SK-N-SH (cell line): ENCODE measurements around the gene RABGAP1L. TPM values are rescaled to one million over a fixed set of nuclear protein-coding genes. Genes with fewer than 3 reads are reported as not detected.

Source experiments
- CTCF ChIA-PET: fragments of 300-600, 350-600 bp; formaldehyde crosslinking; extraction: SDS; loops from one replicate; lab custom pipeline; 2021; lab: Yijun Ruan, JAX
- POLR2A ChIA-PET: fragments of 350-600 bp; sonication (Branson Sonifier 250); formaldehyde crosslinking; extraction: SDS; loops from one replicate; lab custom pipeline; 2020; ENCODE audit warnings: antibody characterized with exemption, inconsistent platforms; lab: Yijun Ruan, JAX
- DNase-seq: peaks from one replicate; pipeline ENCODE4 v3.0.0; 2012
- H2AFZ ChIP-seq: fragments of 200-600 bp; sonication (generic); 2 replicates; pipeline ENCODE4 v1.8.1; 2016; ENCODE audit warnings: antibody characterized with exemption, mild to moderate bottlenecking, low read depth
- H3F3A ChIP-seq: fragments of 200-600 bp; sonication (generic); replicated peaks from 2 replicates; pipeline ENCODE3; 2016; ENCODE audit warnings: antibody characterized with exemption, mild to moderate bottlenecking; ENCODE audit not compliant: insufficient read depth
- H3K27ac ChIP-seq, 2 experiments: fragments of 200-500 bp in 1 of 2; fragments of 200-600 bp in 1 of 2; sonication (Bioruptor generic) in 1 of 2; sonication (generic), shearing (Covaris generic) in 1 of 2; 2 replicates each; pipeline versions ENCODE4 v1.5.1 to v1.6.1; 2014 to 2016; ENCODE audit warnings: low read depth in 2 of 2, inconsistent platforms in 1 of 2, low read length in 1 of 2, mild to moderate bottlenecking in 1 of 2, mixed read lengths in 1 of 2
- H3K27me3 ChIP-seq: fragments of 200-600 bp; sonication (generic), shearing (Covaris generic); 2 replicates; pipeline ENCODE4 v1.6.1; 2016; ENCODE audit warnings: mixed run types; ENCODE audit not compliant: insufficient read depth
- H3K36me3 ChIP-seq, 2 experiments: fragments of 200-500 bp in 1 of 2; fragments of 200-600 bp in 1 of 2; sonication (Bioruptor generic) in 1 of 2; sonication (generic) in 1 of 2; replicated peaks in 1 of 2; 2 replicates each; pipeline versions ENCODE3 to v1.5.1; 2014 to 2016; ENCODE audit warnings: low read length in 1 of 2, mild to moderate bottlenecking in 1 of 2; ENCODE audit not compliant: insufficient read depth in 2 of 2, control insufficient read depth in 1 of 2
- H3K4me1 ChIP-seq, 2 experiments: fragments of 200-500 bp in 1 of 2; fragments of 200-600 bp in 1 of 2; sonication (Bioruptor generic) in 1 of 2; sonication (generic), shearing (Covaris generic) in 1 of 2; 2 replicates each; pipeline versions ENCODE4 v1.5.1 to v1.6.1; 2014 to 2016; ENCODE audit warnings: low read depth in 1 of 2, low read length in 1 of 2, mixed run types in 1 of 2; ENCODE audit not compliant: insufficient read depth in 2 of 2, control insufficient read depth in 1 of 2
- H3K4me2 ChIP-seq: fragments of 200-600 bp; sonication (generic), shearing (Covaris generic); 2 replicates; pipeline ENCODE4 v1.6.1; 2017; ENCODE audit warnings: mixed run types
- H3K4me3 ChIP-seq, 2 experiments: fragments of 200-500 bp in 1 of 2; fragments of 200-600 bp in 1 of 2; sonication (Bioruptor generic) in 1 of 2; sonication (generic), shearing (Covaris generic) in 1 of 2; 2 replicates each; pipeline versions ENCODE4 v1.5.1 to v1.8.1; 2014 to 2016; ENCODE audit warnings: low read depth in 2 of 2, inconsistent platforms in 1 of 2, low read length in 1 of 2, mild to moderate bottlenecking in 1 of 2, mixed read lengths in 1 of 2, moderate library complexity in 1 of 2
- H3K79me2 ChIP-seq: fragments of 200-600 bp; sonication (generic); 2 replicates; pipeline ENCODE4 v1.8.1; 2017; ENCODE audit warnings: mild to moderate bottlenecking; ENCODE audit not compliant: insufficient read depth
- H3K9ac ChIP-seq: fragments of 200-600 bp; sonication (generic); 2 replicates; pipeline ENCODE4 v1.6.1; 2017; ENCODE audit warnings: mixed run types
- H3K9me2 ChIP-seq: fragments of 200-600 bp; sonication (generic); 2 replicates; pipeline ENCODE4 v1.6.1; 2017; ENCODE audit warnings: mixed run types
- H3K9me3 ChIP-seq: fragments of 200-600 bp; sonication (generic); 2 replicates; pipeline ENCODE4 v1.6.1; 2017; ENCODE audit warnings: mixed run types, mild to moderate bottlenecking, moderate library complexity
- H4K20me1 ChIP-seq: fragments of 200-600 bp; sonication (generic); 2 replicates; pipeline ENCODE4 v1.6.1; 2017; ENCODE audit warnings: mild to moderate bottlenecking, mixed run types; ENCODE audit not compliant: insufficient read depth
- EP300 ChIP-seq, 2 experiments: IDR thresholded peaks; 2 replicates each; pipeline versions ENCODE4 v1.4.0 to v1.6.1; 2012; ENCODE audit warnings: borderline replicate concordance in 1 of 2, low read depth in 1 of 2, low read length in 1 of 2
- EZH2phosphoT487 ChIP-seq: fragments of 200-600 bp; sonication (generic); IDR thresholded peaks from 2 replicates; pipeline ENCODE4 v1.6.1; 2017; ENCODE audit warnings: low read depth, mixed run types, mild to moderate bottlenecking, antibody characterized with exemption, moderate library complexity, borderline replicate concordance
- FOSL2 ChIP-seq: IDR thresholded peaks from 2 replicates; pipeline ENCODE4 v1.4.0; 2012; ENCODE audit warnings: low read depth, mild to moderate bottlenecking, moderate library complexity, borderline replicate concordance
- FOXM1 ChIP-seq: IDR thresholded peaks from 2 replicates; pipeline ENCODE4 v1.4.0; 2012; ENCODE audit warnings: low read depth, mild to moderate bottlenecking
- GABPA ChIP-seq: IDR thresholded peaks from 2 replicates; pipeline ENCODE4 v1.4.0; 2012; ENCODE audit warnings: low read depth, mild to moderate bottlenecking
- GATA2 ChIP-seq: sonication (generic); formaldehyde crosslinking; IDR thresholded peaks from 2 replicates; pipeline ENCODE4 v1.5.0; 2020; ENCODE audit warnings: mild to moderate bottlenecking, missing genetic modification reagents
- MEF2A ChIP-seq: IDR thresholded peaks from 2 replicates; pipeline ENCODE4 v1.4.0; 2012; ENCODE audit warnings: low read depth, borderline replicate concordance
- MXI1 ChIP-seq: IDR thresholded peaks from 2 replicates; pipeline ENCODE4 v1.6.1; 2012; ENCODE audit warnings: mild to moderate bottlenecking, low read depth, low read length, improper control_type of control experiment
- NFIC ChIP-seq: IDR thresholded peaks from 2 replicates; pipeline ENCODE4 v1.4.0; 2012; ENCODE audit warnings: borderline replicate concordance
- RCOR1 ChIP-seq: fragments of 150-350 bp; IDR thresholded peaks from 2 replicates; pipeline ENCODE4 v1.6.1; 2017; ENCODE audit warnings: antibody characterized with exemption, low read length
- RFX5 ChIP-seq: IDR thresholded peaks from 2 replicates; pipeline ENCODE4 v1.6.1; 2012; ENCODE audit warnings: mild to moderate bottlenecking, improper control_type of control experiment, low read length
- SIN3A ChIP-seq: IDR thresholded peaks from 2 replicates; pipeline ENCODE4 v1.6.1; 2012; ENCODE audit warnings: low read depth, mild to moderate bottlenecking, low read length, moderate library complexity, borderline replicate concordance
- TCF12 ChIP-seq: IDR thresholded peaks from 2 replicates; pipeline ENCODE4 v1.4.0; 2012
- YY1 ChIP-seq: IDR thresholded peaks from 2 replicates; pipeline ENCODE4 v1.4.0; 2012; ENCODE audit warnings: low read depth, mild to moderate bottlenecking
- WGBS: methylation state at CpG from one replicate; pipeline ENCODE4 v1.1.6; 2017; ENCODE audit warnings: low lambda C conversion rate; 5-methylcytosine and 5-hydroxymethylcytosine counted together
- polyA plus RNA-seq, 3 experiments: library from polyadenylated mRNA; depleted of rRNA; stranded (reverse); fragments of >200 nt; gene quantifications; 2 replicates each; pipeline ENCODE4 v1.2.3, GENCODE V29; 2012
- TF ChIP-seq, protein P1 (sequence below): fragments of 150-350 bp; IDR thresholded peaks from 2 replicates; pipeline ENCODE4 v1.6.1; 2017; ENCODE audit warnings: antibody characterized with exemption, low read length, low read depth, borderline replicate concordance
- TF ChIP-seq, protein P2 (sequence below): IDR thresholded peaks from 2 replicates; pipeline ENCODE4; 2012
- TF ChIP-seq, protein P3 (sequence below): IDR thresholded peaks from 2 replicates; pipeline ENCODE4 v1.4.0; 2012; ENCODE audit warnings: low read depth, borderline replicate concordance
- TF ChIP-seq, protein P4 (sequence below): IDR thresholded peaks from 2 replicates; pipeline ENCODE4 v1.4.0; 2012; ENCODE audit warnings: low read depth, borderline replicate concordance

The RABGAP1L gene
- polyA plus RNA-seq, 1 of the 3 experiments (the other 2 are of a cell fraction) = 7.2 TPM

DNA sequence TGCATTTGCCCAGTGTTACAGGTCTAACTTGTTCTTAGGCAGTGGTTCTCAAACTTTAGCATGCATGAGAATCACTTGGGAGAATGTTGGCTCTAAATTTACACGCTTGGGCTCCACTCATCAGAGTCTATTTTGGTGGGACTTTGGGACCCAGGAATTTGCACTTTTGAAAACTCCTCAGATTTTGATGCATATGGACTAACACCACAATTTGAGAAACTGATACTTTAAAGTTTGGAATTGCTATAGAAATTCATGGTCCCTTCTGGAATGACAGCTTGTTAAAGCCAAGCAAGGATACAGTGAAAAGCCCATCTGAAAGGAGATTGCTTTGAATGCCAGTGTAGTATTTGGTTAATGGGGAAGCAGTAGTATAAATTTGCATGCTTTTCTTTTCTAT lies 320.0 kb downstream of the RABGAP1L start:
- Histone ChIP-seq H3K4me1 (0 out of 4 replicates have a peak, but pooled peaks cover 0 to 3% of the 10 kb centered on the region in 2 experiments), H3K9ac (no peak overlapping the region), H3K36me3 (no peaks in the 10 kb centered on the region), H3K4me3 (no peak overlapping the region), H4K20me1 (no peaks in the 10 kb centered on the region), H3K9me3 (no peaks in the 10 kb centered on the region), H3K27ac (no peak overlapping the region), H3K9me2 (no peaks in the 10 kb centered on the region), H3K27me3 (no peaks in the 10 kb centered on the region), H3K79me2 (no peaks in the 10 kb centered on the region), H3F3A (no peaks in the 10 kb centered on the region), H3K4me2 (no peak overlapping the region), H2AFZ (no peak overlapping the region)
- no peak for TF ChIP-seq FOSL2
- DNase-seq = no peak
- ChIA-PET CTCF (interaction anchor here (1.1 kb wide), 1 partner anchor 217 kb away, joined by 3 read pairs; no protein-coding TSS in a partner anchor), POLR2A (no interaction called here)
- 100% methylated on average over 1 of the region's 1 CpG for WGBS

DNA sequence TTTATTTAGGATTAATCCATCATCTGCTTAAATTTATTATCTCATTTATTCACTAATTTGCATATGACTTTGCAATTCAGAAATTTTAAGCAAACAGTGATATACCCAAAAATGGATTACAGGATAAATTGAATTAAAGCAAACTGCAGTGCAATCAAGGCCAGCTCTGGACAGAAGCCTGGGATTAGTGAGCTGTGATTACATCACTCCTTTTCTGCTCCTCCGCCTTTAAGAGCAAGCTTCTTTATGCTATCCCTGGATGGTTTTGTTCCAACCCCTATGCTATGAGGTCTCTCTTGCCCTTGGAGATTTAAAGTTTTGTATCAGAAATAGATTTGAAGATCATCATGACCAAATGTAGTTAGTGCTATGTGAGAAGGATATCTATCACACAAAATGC lies 321.0 kb downstream of the RABGAP1L start:
- Histone ChIP-seq H3K9me2 (no peaks in the 10 kb centered on the region), H3K4me1 (0 out of 4 replicates have a peak, but pooled peaks cover 0 to 3% of the 10 kb centered on the region in 2 experiments), H3K27me3 (no peaks in the 10 kb centered on the region), H3K9ac (no peak overlapping the region), H3K9me3 (no peaks in the 10 kb centered on the region), H3K4me2 (no peak overlapping the region), H3K36me3 (no peaks in the 10 kb centered on the region), H4K20me1 (no peaks in the 10 kb centered on the region), H3K79me2 (no peaks in the 10 kb centered on the region), H3F3A (no peaks in the 10 kb centered on the region), H3K4me3 (no peak overlapping the region), H3K27ac (no peak overlapping the region), H2AFZ (no peak overlapping the region)
- WGBS = 79% methylated on average over 1 of the region's 1 CpG
- no peak for TF ChIP-seq RCOR1
- TF ChIP-seq YY1 = no peak
- no peak for TF ChIP-seq NFIC
- TF ChIP-seq, protein P1, sequence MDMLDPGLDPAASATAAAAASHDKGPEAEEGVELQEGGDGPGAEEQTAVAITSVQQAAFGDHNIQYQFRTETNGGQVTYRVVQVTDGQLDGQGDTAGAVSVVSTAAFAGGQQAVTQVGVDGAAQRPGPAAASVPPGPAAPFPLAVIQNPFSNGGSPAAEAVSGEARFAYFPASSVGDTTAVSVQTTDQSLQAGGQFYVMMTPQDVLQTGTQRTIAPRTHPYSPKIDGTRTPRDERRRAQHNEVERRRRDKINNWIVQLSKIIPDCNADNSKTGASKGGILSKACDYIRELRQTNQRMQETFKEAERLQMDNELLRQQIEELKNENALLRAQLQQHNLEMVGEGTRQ = no peak
- no peak for TF ChIP-seq MXI1
- no peak for TF ChIP-seq GATA2 (CRISPR knock-in tag)
- no peak for TF ChIP-seq EZH2phosphoT487
- TF ChIP-seq SIN3A = no peak
- no peak for TF ChIP-seq TCF12
- DNase-seq = peak; percentile 5
- POLR2A ChIA-PET = no interaction called here
- CTCF ChIA-PET = interaction anchor here (0.7 to 0.8 kb wide), 2 partner anchors 218 to 558 kb away, joined by 3 read pairs; no protein-coding TSS in a partner anchor

DNA sequence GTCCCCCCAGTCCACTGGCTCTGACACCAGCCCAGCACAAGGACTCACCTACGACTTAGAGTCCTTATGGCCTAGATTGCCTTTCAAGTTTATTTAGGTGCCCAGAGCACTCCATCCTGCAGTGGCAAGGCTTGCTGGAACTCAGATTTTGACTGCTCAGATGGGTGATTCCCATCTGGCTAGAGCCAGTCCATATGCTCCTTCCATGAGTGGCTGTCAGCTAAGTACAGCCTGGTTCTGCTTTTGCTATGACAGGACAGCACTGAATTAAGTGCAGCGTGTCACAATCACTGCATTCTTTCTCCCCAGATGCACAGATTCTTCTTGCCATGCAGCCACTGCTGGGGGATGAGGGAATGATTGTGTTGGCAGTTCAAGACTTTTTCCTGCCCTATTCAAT lies 332.3 kb downstream of the RABGAP1L start:
- WGBS = 83% methylated on average over 2 of the region's 2 CpGs
- Histone ChIP-seq H3K9ac (no peak overlapping the region), H3K9me2 (no peaks in the 10 kb centered on the region), H3K4me2 (no peak overlapping the region), H3K27ac (no peak overlapping the region), H3K36me3 (no peaks in the 10 kb centered on the region), H2AFZ (no peak overlapping the region), H3K4me1 (no peaks in the 10 kb centered on the region), H3K27me3 (no peaks in the 10 kb centered on the region), H4K20me1 (no peaks in the 10 kb centered on the region), H3K79me2 (no peaks in the 10 kb centered on the region), H3K4me3 (no peak overlapping the region), H3K9me3 (no peaks in the 10 kb centered on the region; the same call in 1 of the 2 replicates), H3F3A (no peaks in the 10 kb centered on the region)
- ChIA-PET POLR2A (no interaction called here), CTCF (no interaction called here)
- DNase-seq = no peak
- TF ChIP-seq TCF12 = no peak
- TF ChIP-seq RFX5 = no peak
- no peak for TF ChIP-seq MEF2A
- TF ChIP-seq, protein P2, sequence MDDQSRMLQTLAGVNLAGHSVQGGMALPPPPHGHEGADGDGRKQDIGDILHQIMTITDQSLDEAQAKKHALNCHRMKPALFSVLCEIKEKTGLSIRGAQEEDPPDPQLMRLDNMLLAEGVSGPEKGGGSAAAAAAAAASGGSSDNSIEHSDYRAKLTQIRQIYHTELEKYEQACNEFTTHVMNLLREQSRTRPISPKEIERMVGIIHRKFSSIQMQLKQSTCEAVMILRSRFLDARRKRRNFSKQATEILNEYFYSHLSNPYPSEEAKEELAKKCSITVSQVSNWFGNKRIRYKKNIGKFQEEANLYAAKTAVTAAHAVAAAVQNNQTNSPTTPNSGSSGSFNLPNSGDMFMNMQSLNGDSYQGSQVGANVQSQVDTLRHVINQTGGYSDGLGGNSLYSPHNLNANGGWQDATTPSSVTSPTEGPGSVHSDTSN = no peak
- no peak for TF ChIP-seq FOXM1
- no peak for TF ChIP-seq GABPA
- TF ChIP-seq EP300 (IDR thresholded peaks at IDR 0.05; ENCODE audit: borderline replicate concordance in 1 of 2, low read depth in 1 of 2, low read length in 1 of 2) = no peak
- TF ChIP-seq SIN3A = no peak
- TF ChIP-seq, protein P3, sequence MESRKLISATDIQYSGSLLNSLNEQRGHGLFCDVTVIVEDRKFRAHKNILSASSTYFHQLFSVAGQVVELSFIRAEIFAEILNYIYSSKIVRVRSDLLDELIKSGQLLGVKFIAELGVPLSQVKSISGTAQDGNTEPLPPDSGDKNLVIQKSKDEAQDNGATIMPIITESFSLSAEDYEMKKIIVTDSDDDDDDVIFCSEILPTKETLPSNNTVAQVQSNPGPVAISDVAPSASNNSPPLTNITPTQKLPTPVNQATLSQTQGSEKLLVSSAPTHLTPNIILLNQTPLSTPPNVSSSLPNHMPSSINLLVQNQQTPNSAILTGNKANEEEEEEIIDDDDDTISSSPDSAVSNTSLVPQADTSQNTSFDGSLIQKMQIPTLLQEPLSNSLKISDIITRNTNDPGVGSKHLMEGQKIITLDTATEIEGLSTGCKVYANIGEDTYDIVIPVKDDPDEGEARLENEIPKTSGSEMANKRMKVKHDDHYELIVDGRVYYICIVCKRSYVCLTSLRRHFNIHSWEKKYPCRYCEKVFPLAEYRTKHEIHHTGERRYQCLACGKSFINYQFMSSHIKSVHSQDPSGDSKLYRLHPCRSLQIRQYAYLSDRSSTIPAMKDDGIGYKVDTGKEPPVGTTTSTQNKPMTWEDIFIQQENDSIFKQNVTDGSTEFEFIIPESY = no peak
- TF ChIP-seq, protein P4, sequence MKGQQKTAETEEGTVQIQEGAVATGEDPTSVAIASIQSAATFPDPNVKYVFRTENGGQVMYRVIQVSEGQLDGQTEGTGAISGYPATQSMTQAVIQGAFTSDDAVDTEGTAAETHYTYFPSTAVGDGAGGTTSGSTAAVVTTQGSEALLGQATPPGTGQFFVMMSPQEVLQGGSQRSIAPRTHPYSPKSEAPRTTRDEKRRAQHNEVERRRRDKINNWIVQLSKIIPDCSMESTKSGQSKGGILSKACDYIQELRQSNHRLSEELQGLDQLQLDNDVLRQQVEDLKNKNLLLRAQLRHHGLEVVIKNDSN = no peak
